Measurements from ENCODE around the gene MTARC2. TPM values are rescaled to one million over a fixed set of nuclear protein-coding genes. Genes with fewer than 3 reads are reported as not detected.
A peak's percentile ranks its signal among the peaks of the same experiment; 100 is the strongest.

Gene MTARC2
- total RNA-seq, 1 donor from 2014 or later: 2.6 TPM

GRCh38 chr1:220807726-220808125 is 59.6 kb downstream of the MTARC2 start:
- no peaks in the 10 kb centered on the region for H3K27me3 ChIP-seq (ENCODE audit: control insufficient read depth, insufficient read depth, low read length)
- no peak for DNase-seq (ENCODE audit: low read depth)
- TF ChIP-seq CTCF (IDR thresholded peaks at IDR 0.05; ENCODE audit: insufficient read depth, low read length, severe bottlenecking): no peak
- no peaks in the 10 kb centered on the region for H3K36me3 ChIP-seq (ENCODE audit: control insufficient read depth, insufficient read depth, low read length)
- no peak overlapping the region for H3K4me3 ChIP-seq (ENCODE audit: low read depth, low read length)
- FAIRE-seq: no peak

- no peak for FAIRE-seq
- Histone ChIP-seq H3K4me3 (ENCODE audit: low read depth, low read length) (no peak overlapping the region), H3K36me3 (ENCODE audit: control insufficient read depth, insufficient read depth, low read length) (no peaks in the 10 kb centered on the region), H3K27me3 (ENCODE audit: control insufficient read depth, insufficient read depth, low read length) (no peaks in the 10 kb centered on the region)
- DNase-seq (ENCODE audit: low read depth): no peak
- TF ChIP-seq CTCF (IDR thresholded peaks at IDR 0.05; ENCODE audit: insufficient read depth, low read length, severe bottlenecking): no peak
Measured at GRCh38 chr1:220808345-220809186, 60.4 kb downstream of the MTARC2 start.

GRCh38 chr1:220809187-220809550 is 61.0 kb downstream of the MTARC2 start:
- Histone ChIP-seq H3K4me3 (ENCODE audit: low read depth, low read length) (no peak overlapping the region), H3K36me3 (ENCODE audit: control insufficient read depth, insufficient read depth, low read length) (no peaks in the 10 kb centered on the region), H3K27me3 (ENCODE audit: control insufficient read depth, insufficient read depth, low read length) (no peaks in the 10 kb centered on the region)
- FAIRE-seq (no peak), DNase-seq (ENCODE audit: low read depth) (no peak)
- no peak for TF ChIP-seq CTCF (IDR thresholded peaks at IDR 0.05; ENCODE audit: insufficient read depth, low read length, severe bottlenecking)

- TF ChIP-seq CTCF (IDR thresholded peaks at IDR 0.05; ENCODE audit: insufficient read depth, low read length, severe bottlenecking): no peak
- FAIRE-seq (no peak), DNase-seq (ENCODE audit: low read depth) (no peak)
- H3K27me3 ChIP-seq (ENCODE audit: control insufficient read depth, insufficient read depth, low read length): no peaks in the 10 kb centered on the region
- no peak overlapping the region for H3K4me3 ChIP-seq (ENCODE audit: low read depth, low read length)
- no peaks in the 10 kb centered on the region for H3K36me3 ChIP-seq (ENCODE audit: control insufficient read depth, insufficient read depth, low read length)
Measured at GRCh38 chr1:220809704-220810103, 61.6 kb downstream of the MTARC2 start.

- no peak overlapping the region for H3K4me3 ChIP-seq (ENCODE audit: low read depth, low read length)
- no peaks in the 10 kb centered on the region for H3K27me3 ChIP-seq (ENCODE audit: control insufficient read depth, insufficient read depth, low read length)
- FAIRE-seq (no peak), DNase-seq (ENCODE audit: low read depth) (peak; percentile 60)
- H3K36me3 ChIP-seq (ENCODE audit: control insufficient read depth, insufficient read depth, low read length): no peaks in the 10 kb centered on the region
- TF ChIP-seq CTCF (IDR thresholded peaks at IDR 0.05; ENCODE audit: insufficient read depth, low read length, severe bottlenecking): peak; percentile 86
Measured at GRCh38 chr1:220810179-220810653, 62.1 kb downstream of the MTARC2 start.
